Transverse colon (tissue), 4 donors: Measurements from ENCODE around the gene LRRC46.

Experiments
- CTCF ChIP-seq, 5 experiments: fragments of 200-600 bp in 3 of 5; fragments of 450-650 bp in 2 of 5; sonication (generic) in 3 of 5; IDR thresholded peaks; 1 replicate in 2 of 5; 2 replicates in 3 of 5; pipeline ENCODE4 v1.5.1; 2016 to 2017; ENCODE audit warnings: antibody characterized with exemption in 5 of 5, inconsistent platforms in 3 of 5, mild to moderate bottlenecking in 2 of 5, moderate library complexity in 1 of 5
- EP300 ChIP-seq: sonication (generic); formaldehyde crosslinking; IDR thresholded peaks from one replicate; pipeline ENCODE4 v1.6.1; 2017; ENCODE audit warnings: antibody characterized with exemption, low read depth
- POLR2A ChIP-seq: fragments of 450-650 bp; IDR thresholded peaks from one replicate; pipeline ENCODE4 v1.6.1; 2016; ENCODE audit warnings: antibody characterized with exemption, mild to moderate bottlenecking, moderate library complexity
- POLR2AphosphoS5 ChIP-seq, 3 donors: sonication (generic); formaldehyde crosslinking; IDR thresholded peaks; one replicate each; pipeline ENCODE4 v1.6.1; 2016; ENCODE audit warnings: antibody characterized with exemption in 3 of 3

- TF ChIP-seq CTCF (IDR thresholded peaks at IDR 0.05): peak in 2 of 5 experiments; percentile 6 to 10
- TF ChIP-seq POLR2A: no peak
- no peak for TF ChIP-seq POLR2AphosphoS5 (IDR thresholded peaks at IDR 0.05)
- no peak for TF ChIP-seq EP300
Observed at GRCh38 chr17:47847341-47848197, 16.1 kb downstream of the LRRC46 start.
